ENCODE measurements around the gene IRF8.
A peak's percentile ranks its signal among the peaks of the same experiment; 100 is the strongest.

IRF8 gene

DNA sequence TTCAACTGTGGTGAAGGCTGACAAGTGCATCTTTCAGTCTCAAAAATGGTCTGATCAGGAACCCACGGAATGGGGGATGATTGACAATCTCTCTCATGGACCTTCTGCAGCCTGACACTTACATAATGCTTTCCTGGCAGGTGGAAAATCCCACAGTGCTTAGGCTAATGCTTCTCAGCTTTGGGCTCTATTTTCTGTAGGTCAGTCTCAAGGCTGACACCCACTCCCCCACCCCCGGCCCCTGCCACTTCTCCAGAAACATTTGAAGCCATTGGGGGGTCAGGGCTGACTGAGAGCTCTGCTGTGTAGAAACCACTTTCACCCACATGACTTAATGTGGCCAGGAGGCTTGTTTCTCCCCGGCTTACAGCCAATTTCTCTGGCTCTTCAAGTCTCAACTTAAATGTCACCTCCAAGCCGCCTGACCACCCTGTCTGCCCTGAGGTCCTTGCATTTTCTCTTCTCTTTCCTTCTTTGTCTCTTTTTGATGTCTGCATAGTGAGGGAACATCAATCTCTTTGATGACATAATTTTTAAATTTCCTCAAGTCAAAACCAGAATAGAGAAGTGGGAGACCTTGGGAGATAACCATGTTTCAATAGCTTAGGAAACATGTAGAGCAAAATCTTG lies 16.7 kb upstream of the IRF8 start:
- Histone ChIP-seq H3K27me3 (ENCODE audit: low read depth, low read length) (peaks cover 6% of the 10 kb centered on the region), H3K4me3 (ENCODE audit: low read depth in 1 of 2, low read length in 2 of 2) (no peak overlapping the region), H3K9me3 (ENCODE audit: control insufficient read depth in 1 of 2, low read length in 2 of 2) (no peaks in the 10 kb centered on the region), H3K4me1 (ENCODE audit: control insufficient read depth in 1 of 2, insufficient read depth in 2 of 2, low read length in 2 of 2) (no peaks in the 10 kb centered on the region), H3K27ac (ENCODE audit: low read length) (no peak overlapping the region), H3K36me3 (ENCODE audit: control insufficient read depth in 1 of 2, insufficient read depth in 2 of 2, low read length in 2 of 2) (no peaks in the 10 kb centered on the region)

DNA sequence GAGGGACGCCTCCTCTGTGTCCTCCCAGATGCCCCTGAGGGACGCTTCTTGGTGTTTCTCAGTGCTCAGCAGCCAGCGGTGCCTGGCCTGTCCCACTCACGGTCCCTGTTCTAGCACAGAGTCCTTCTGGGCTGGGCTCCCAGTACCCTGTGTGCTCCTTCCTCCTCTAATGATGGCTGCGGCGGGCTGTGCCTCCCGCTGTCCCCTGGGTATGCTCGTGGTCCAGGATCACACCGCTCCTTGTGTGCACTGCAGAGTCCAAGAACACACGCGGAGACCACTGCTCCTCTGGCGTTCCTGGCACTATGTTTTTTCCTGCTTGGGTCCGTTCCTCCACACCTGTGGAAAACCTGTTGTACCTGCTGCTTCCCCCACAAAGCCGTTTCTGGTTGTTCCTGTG lies 15.1 kb upstream of the IRF8 start:
- no peaks in the 10 kb centered on the region for H3K36me3 ChIP-seq (ENCODE audit: control insufficient read depth in 1 of 2, insufficient read depth in 2 of 2, low read length in 2 of 2)
- no peaks in the 10 kb centered on the region for H3K9me3 ChIP-seq (ENCODE audit: control insufficient read depth in 1 of 2, low read length in 2 of 2)
- no peak overlapping the region for H3K4me3 ChIP-seq (ENCODE audit: low read depth in 1 of 2, low read length in 2 of 2)
- no peaks in the 10 kb centered on the region for H3K4me1 ChIP-seq (ENCODE audit: control insufficient read depth in 1 of 2, insufficient read depth in 2 of 2, low read length in 2 of 2)
- peaks cover 6% of the 10 kb centered on the region for H3K27me3 ChIP-seq (ENCODE audit: low read depth, low read length)
- H3K27ac ChIP-seq (ENCODE audit: low read length): no peak overlapping the region

DNA sequence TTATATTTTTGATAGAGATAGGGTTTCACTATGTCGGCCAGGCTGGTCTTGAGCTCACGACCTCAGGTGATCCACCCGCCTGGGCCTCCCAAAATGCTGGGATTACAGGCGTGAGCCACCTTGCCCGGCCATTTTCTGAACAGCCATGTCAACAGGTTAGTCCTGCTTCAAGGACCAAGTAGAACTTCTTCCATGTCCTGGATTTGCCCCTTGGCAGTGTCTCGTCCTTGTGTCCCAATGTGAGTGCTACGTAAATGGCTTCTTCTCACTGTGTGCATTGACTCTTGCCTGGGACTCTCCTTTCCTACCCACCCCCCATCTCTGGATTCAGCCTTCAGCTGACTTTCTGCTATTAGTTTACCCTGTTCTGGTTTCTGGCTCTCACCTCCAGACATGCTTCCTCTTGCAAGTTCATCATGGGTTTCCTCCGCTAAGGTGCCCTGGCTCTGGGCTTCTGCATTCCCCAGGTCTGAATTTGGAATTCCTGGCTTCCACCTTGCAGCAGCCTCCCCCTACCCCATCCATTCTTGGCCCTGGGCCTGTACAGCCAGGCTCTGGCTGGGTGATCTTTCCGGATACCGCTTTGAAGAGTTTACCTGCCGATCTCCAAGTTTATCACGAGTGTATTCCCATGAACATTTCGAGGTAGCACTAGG lies 14.0 kb upstream of the IRF8 start:
- Histone ChIP-seq H3K27me3 (ENCODE audit: low read depth, low read length) (peaks cover 6% of the 10 kb centered on the region), H3K9me3 (ENCODE audit: control insufficient read depth in 1 of 2, low read length in 2 of 2) (no peaks in the 10 kb centered on the region), H3K27ac (ENCODE audit: low read length) (no peak overlapping the region), H3K4me1 (ENCODE audit: control insufficient read depth in 1 of 2, insufficient read depth in 2 of 2, low read length in 2 of 2) (no peaks in the 10 kb centered on the region), H3K4me3 (ENCODE audit: low read depth in 1 of 2, low read length in 2 of 2) (no peak overlapping the region), H3K36me3 (ENCODE audit: control insufficient read depth in 1 of 2, insufficient read depth in 2 of 2, low read length in 2 of 2) (no peaks in the 10 kb centered on the region)

DNA sequence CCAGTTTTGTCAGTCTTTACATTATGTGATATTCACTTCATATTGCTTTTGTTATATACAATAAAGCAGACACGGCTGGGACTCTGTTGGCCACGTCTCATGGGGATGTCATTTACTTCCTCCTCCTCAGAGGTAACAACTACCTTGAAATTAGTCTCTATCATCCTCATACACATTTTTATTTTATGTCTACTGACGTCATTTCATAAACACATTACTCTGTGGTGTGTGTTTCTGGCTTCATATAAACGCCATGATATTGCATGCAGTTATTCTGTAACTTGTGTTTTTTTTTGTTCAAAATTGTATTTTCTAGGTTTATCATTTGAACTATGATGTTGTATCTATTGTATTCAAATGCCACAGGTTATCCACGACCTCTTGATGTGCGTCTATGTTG lies 13.4 kb upstream of the IRF8 start:
- H3K4me3 ChIP-seq (ENCODE audit: low read depth in 1 of 2, low read length in 2 of 2): no peak overlapping the region
- no peaks in the 10 kb centered on the region for H3K9me3 ChIP-seq (ENCODE audit: control insufficient read depth in 1 of 2, low read length in 2 of 2)
- no peaks in the 10 kb centered on the region for H3K36me3 ChIP-seq (ENCODE audit: control insufficient read depth in 1 of 2, insufficient read depth in 2 of 2, low read length in 2 of 2)
- peaks cover 6% of the 10 kb centered on the region for H3K27me3 ChIP-seq (ENCODE audit: low read depth, low read length)
- H3K27ac ChIP-seq (ENCODE audit: low read length): no peak overlapping the region
- no peaks in the 10 kb centered on the region for H3K4me1 ChIP-seq (ENCODE audit: control insufficient read depth in 1 of 2, insufficient read depth in 2 of 2, low read length in 2 of 2)

DNA sequence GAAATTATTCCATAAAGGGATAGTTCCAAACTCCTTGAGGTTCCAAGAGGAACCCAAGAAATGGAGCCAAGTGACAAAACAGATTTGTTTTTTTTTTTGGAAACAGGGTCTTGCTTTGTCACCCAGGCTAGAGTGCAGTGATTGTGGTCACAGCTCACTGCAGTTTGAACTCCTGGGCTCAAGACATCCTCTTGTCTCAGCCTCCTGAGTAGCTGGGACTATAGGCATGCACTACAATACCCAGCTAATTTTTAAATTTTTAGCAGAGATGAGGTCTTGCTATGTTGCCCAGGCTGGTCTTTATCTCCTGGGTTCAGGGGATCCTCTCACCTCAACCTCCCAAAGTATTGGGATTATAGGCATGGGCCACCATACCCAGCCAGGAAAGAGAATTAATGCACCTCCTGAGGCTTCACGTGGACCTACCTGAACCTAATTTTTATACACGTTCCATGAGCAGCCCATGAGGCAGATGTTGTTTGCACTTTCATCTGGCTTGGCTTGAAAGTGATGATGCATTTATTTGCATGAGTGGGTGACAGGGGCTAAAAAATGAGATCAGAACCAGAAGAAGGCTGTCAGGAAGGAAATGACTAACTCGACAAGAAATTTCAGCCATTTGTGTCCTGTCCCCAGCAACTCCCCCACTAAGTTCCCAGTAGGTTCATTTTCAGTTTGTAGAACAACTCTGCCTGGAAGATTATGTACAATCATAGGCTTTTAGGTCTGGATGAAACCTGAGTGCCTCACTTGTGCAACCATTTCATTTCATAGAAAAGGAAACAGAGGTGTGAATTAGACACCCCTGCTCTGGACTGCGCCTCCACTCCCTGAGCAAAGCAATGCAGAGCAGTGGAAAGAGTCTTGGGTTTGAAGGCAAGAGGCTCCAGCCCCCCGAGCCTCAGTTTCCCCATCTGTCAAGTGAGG lies 10.3 kb upstream of the IRF8 start:
- no peak overlapping the region for H3K4me3 ChIP-seq (ENCODE audit: low read depth in 1 of 2, low read length in 2 of 2)
- H3K27ac ChIP-seq (ENCODE audit: low read length): no peak overlapping the region
- peaks cover 6% of the 10 kb centered on the region for H3K27me3 ChIP-seq (ENCODE audit: low read depth, low read length)
- no peaks in the 10 kb centered on the region for H3K4me1 ChIP-seq (ENCODE audit: control insufficient read depth in 1 of 2, insufficient read depth in 2 of 2, low read length in 2 of 2)
- H3K36me3 ChIP-seq (ENCODE audit: control insufficient read depth in 1 of 2, insufficient read depth in 2 of 2, low read length in 2 of 2): no peaks in the 10 kb centered on the region
- no peaks in the 10 kb centered on the region for H3K9me3 ChIP-seq (ENCODE audit: control insufficient read depth in 1 of 2, low read length in 2 of 2)

DNA sequence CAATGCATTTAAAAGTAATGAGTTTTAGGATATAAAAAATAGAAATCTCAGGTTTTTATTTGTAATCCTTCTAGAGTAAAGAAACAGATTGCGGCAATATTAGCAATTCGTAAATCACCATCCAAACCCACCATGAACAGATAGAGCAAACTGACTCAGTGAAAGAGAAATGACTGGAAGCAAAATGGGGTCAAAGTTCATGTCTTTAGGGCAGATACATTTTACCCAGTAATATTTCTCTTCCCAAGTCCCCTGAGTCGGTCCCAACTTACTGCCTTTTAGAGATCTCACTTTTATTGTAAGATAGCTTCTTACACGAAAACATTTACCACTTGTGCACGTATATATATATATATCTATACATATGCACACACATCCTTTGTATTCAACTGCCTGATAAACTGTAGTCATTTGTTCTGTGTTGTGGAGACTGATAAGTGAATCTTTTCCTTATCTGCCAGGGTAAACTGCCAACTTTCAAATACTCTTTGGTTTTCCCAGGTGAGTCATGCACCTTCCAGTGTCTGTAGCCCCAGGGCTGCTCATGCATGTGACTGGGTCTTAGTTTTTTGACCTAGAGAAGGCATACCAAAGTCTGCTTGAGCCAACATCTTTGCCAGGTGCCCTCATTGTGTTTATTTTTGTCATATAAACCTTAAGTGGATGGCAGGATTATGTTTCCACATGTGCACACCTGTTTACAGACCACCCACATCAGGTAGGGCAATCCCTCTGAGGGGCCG lies 7.8 kb upstream of the IRF8 start:
- Histone ChIP-seq H3K27ac (ENCODE audit: low read length) (peak overlapping the region; percentile 32), H3K27me3 (ENCODE audit: low read depth, low read length) (no peaks in the 10 kb centered on the region), H3K9me3 (ENCODE audit: control insufficient read depth in 1 of 2, low read length in 2 of 2) (no peaks in the 10 kb centered on the region), H3K4me1 (ENCODE audit: control insufficient read depth in 1 of 2, insufficient read depth in 2 of 2, low read length in 2 of 2) (no peaks in the 10 kb centered on the region), H3K36me3 (ENCODE audit: control insufficient read depth in 1 of 2, insufficient read depth in 2 of 2, low read length in 2 of 2) (no peaks in the 10 kb centered on the region), H3K4me3 (ENCODE audit: low read depth in 1 of 2, low read length in 2 of 2) (no peak overlapping the region)

DNA sequence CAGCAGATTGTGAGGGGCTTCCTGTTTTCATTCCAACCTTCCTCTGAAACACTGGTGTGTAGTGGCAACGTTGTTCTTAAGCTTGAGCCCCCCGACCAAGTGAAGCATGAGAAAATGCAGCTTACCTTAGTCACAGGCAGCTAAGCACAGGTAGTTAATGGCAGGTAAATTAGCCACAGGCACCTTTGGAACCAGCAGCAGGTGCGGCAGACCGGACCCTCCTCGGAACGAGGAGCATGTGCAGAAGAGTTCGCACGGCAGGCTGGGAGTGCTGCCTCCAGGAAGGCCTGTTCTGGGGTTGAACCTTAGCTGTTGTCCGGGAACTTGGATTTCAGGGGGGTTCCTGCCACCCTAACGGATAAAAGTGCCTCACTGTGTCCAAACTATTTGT lies 7.2 kb upstream of the IRF8 start:
- Histone ChIP-seq H3K36me3 (ENCODE audit: control insufficient read depth in 1 of 2, insufficient read depth in 2 of 2, low read length in 2 of 2) (no peaks in the 10 kb centered on the region), H3K4me1 (ENCODE audit: control insufficient read depth in 1 of 2, insufficient read depth in 2 of 2, low read length in 2 of 2) (no peaks in the 10 kb centered on the region), H3K27ac (ENCODE audit: low read length) (peak overlapping the region; percentile 32), H3K4me3 (ENCODE audit: low read depth in 1 of 2, low read length in 2 of 2) (no peak overlapping the region), H3K9me3 (ENCODE audit: control insufficient read depth in 1 of 2, low read length in 2 of 2) (no peaks in the 10 kb centered on the region), H3K27me3 (ENCODE audit: low read depth, low read length) (no peaks in the 10 kb centered on the region)

DNA sequence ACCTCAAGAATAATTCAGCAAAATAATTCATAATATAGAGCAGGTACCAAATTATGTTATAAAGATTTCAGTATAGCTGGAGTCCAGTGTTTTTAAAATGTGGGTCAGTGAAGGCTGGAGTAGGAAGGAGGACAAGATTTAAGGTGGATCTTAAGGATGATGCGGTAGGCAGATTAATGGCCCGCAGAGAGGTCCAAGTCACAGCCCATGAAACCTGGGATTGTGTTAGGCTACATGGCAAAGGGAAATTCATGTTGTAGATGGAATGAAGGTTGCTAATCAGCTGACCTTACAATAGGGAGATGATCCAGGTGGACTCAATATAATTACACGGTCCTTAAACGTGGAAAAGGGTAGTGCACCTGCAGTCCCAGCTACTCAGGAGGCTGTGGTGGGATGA lies 6.2 kb upstream of the IRF8 start:
- Histone ChIP-seq H3K36me3 (ENCODE audit: control insufficient read depth in 1 of 2, insufficient read depth in 2 of 2, low read length in 2 of 2) (no peaks in the 10 kb centered on the region), H3K9me3 (ENCODE audit: control insufficient read depth in 1 of 2, low read length in 2 of 2) (no peaks in the 10 kb centered on the region), H3K27me3 (ENCODE audit: low read depth, low read length) (no peaks in the 10 kb centered on the region), H3K4me3 (ENCODE audit: low read depth in 1 of 2, low read length in 2 of 2) (no peak overlapping the region), H3K27ac (ENCODE audit: low read length) (peak overlapping the region; percentile 32), H3K4me1 (ENCODE audit: control insufficient read depth in 1 of 2, insufficient read depth in 2 of 2, low read length in 2 of 2) (no peaks in the 10 kb centered on the region)

DNA sequence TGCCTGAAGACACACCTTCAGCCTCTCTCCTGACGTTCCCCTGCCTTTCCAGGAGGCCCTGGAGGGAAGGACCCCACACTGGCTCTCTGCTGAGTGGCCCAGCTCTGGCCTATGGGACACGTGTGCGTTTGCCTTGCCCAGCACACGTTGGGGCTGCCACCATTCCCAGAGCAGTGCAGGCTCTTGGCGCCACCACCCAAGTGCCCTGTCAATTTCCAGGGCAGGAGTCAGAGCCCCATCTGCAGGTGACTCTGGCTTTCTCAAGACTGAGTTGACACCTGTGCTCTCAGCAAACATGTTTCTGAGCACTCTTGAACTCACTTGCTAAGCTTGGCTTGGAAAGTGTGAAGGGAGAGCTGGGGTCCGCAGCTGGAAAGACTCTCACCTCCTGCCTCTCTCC lies 4.7 kb upstream of the IRF8 start:
- Histone ChIP-seq H3K27me3 (ENCODE audit: low read depth, low read length) (no peaks in the 10 kb centered on the region), H3K9me3 (ENCODE audit: control insufficient read depth in 1 of 2, low read length in 2 of 2) (no peaks in the 10 kb centered on the region), H3K36me3 (ENCODE audit: control insufficient read depth in 1 of 2, insufficient read depth in 2 of 2, low read length in 2 of 2) (no peaks in the 10 kb centered on the region), H3K4me3 (ENCODE audit: low read depth in 1 of 2, low read length in 2 of 2) (no peak overlapping the region), H3K4me1 (ENCODE audit: control insufficient read depth in 1 of 2, insufficient read depth in 2 of 2, low read length in 2 of 2) (no peaks in the 10 kb centered on the region), H3K27ac (ENCODE audit: low read length) (no peak overlapping the region)

DNA sequence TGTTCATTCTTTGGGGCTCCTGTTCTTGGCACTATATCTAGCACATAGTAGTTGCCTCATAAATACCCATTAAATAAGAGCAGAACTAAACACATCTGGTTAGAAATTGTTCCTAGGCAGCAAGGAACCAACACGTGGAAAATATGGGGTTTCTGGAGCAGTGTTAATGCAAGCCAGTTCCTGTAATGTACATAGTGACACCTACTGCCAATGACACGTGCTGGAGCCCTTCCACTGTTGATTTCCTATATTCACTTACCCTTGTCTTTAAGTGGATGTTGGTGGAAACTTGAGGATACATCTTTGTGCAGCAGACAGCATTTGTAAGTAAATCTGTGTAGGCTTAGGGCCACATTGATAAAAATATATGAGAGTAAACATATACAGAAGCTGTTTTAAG lies 1.6 kb upstream of the IRF8 start:
- Histone ChIP-seq H3K27ac (ENCODE audit: low read length) (no peak overlapping the region), H3K27me3 (ENCODE audit: low read depth, low read length) (no peaks in the 10 kb centered on the region), H3K4me1 (ENCODE audit: control insufficient read depth in 1 of 2, insufficient read depth in 2 of 2, low read length in 2 of 2) (peaks cover 3 to 6% of the 10 kb centered on the region in 2 donors), H3K36me3 (ENCODE audit: control insufficient read depth in 1 of 2, insufficient read depth in 2 of 2, low read length in 2 of 2) (no peaks in the 10 kb centered on the region), H3K4me3 (ENCODE audit: low read depth in 1 of 2, low read length in 2 of 2) (no peak overlapping the region), H3K9me3 (ENCODE audit: control insufficient read depth in 1 of 2, low read length in 2 of 2) (no peaks in the 10 kb centered on the region)

DNA sequence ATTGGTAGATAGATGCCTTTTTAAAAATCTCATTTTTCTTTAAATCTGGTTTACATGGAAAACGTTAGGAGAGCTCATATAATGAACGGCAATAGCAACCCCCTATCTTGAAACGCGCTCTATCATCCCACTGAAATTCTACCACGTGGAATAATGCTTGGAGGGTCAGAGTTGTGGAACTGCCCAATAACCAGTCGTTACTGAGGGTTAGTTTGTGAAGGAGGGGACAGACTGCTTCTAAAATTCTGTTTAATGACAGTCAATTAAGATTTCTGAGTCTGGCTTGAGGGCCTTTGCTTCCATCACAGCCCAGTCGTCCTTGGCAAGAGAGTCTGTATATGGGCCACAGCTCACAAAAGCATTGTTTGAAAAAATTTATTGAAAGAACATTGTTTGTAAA lies 482 bp downstream of the IRF8 start:
- no peaks in the 10 kb centered on the region for H3K9me3 ChIP-seq (ENCODE audit: control insufficient read depth in 1 of 2, low read length in 2 of 2)
- peak overlapping the region; percentile 91 for H3K27ac ChIP-seq (ENCODE audit: low read length)
- peaks cover 8% of the 10 kb centered on the region in 2 donors for H3K4me1 ChIP-seq (ENCODE audit: control insufficient read depth in 1 of 2, insufficient read depth in 2 of 2, low read length in 2 of 2)
- no peaks in the 10 kb centered on the region for H3K27me3 ChIP-seq (ENCODE audit: low read depth, low read length)
- H3K4me3 ChIP-seq (ENCODE audit: low read depth in 1 of 2, low read length in 2 of 2): peak overlapping the region; percentile 69 to 77
- H3K36me3 ChIP-seq (ENCODE audit: control insufficient read depth in 1 of 2, insufficient read depth in 2 of 2, low read length in 2 of 2): peaks cover 0 to 6% of the 10 kb centered on the region in 2 donors
